Testis (tissue), 3 donors: ENCODE measurements around the gene THAP11. TPM values are rescaled to one million over a fixed set of nuclear protein-coding genes. Genes with fewer than 3 reads are reported as not detected.
A peak's percentile ranks its signal among the peaks of the same experiment; 100 is the strongest.

ENCODE experiments used
- DNase-seq: peaks from one replicate; pipeline ENCODE4 v3.0.0-alpha.2; 2019
- H3K27ac ChIP-seq, 2 donors: fragments of 200-600 bp; sonication (generic); one replicate each; pipeline ENCODE4 v1.5.1; 2019
- H3K27me3 ChIP-seq: fragments of 200-600 bp; sonication (generic); one replicate; pipeline ENCODE4 v1.5.1; 2019
- H3K36me3 ChIP-seq: fragments of 200-600 bp; sonication (generic); one replicate; pipeline ENCODE4 v1.5.1; 2017; ENCODE audit warnings: low read depth; ENCODE audit errors: missing control alignments
- H3K4me1 ChIP-seq: fragments of 200-600 bp; sonication (generic); one replicate; pipeline ENCODE4 v1.5.1; 2019
- H3K4me3 ChIP-seq, 2 donors: fragments of 200-600 bp; sonication (generic); one replicate each; pipeline ENCODE4 v1.5.1; 2017 to 2019
- H3K9me3 ChIP-seq: fragments of 200-600 bp; sonication (generic); one replicate; pipeline ENCODE4 v1.5.1; 2017
- POLR2A ChIP-seq: fragments of 450-650 bp; IDR thresholded peaks from one replicate; pipeline ENCODE4 v1.6.1; 2017; ENCODE audit warnings: antibody characterized with exemption, mild to moderate bottlenecking, moderate library complexity
- WGBS, 2 donors: methylation state at CpG; one replicate each; pipeline ENCODE4 v1.1.5; 2018; 5-methylcytosine and 5-hydroxymethylcytosine counted together
- intact Hi-C: fragments of 100-400 bp; cut with DNase I; formaldehyde crosslinking; loops from one replicate; pipeline ENCODE4 v1.15.1; 2023; ENCODE audit warnings: low total_unique reads
- polyA plus RNA-seq: library from polyadenylated mRNA; stranded (reverse); fragments of 350-450 nt; fragmentation: Illumina TruSeq; extraction: RNeasy Lipid Tissue Mini Kit (QIAGEN cat#74804); gene quantifications from one replicate; pipeline ENCODE4 v1.2.3, GENCODE V29; 2014; ENCODE audit warnings: low read depth, low replicate concordance; ENCODE audit not compliant: insufficient read depth
- total RNA-seq, 2 donors: library from RNA; depleted of rRNA; stranded (reverse); fragments of >200 nt; gene quantifications; one replicate each; pipeline ENCODE4 v1.2.3, GENCODE V29; 2016
- TF ChIP-seq, protein P1 (sequence below), 3 experiments: fragments of 450-650 bp in 2 of 3; fragments of 200-600 bp in 1 of 3; sonication (generic) in 1 of 3; IDR thresholded peaks; one replicate each; pipeline ENCODE4 v1.5.1; 2016 to 2019; ENCODE audit warnings: antibody characterized with exemption in 3 of 3, mild to moderate bottlenecking in 2 of 3, moderate library complexity in 1 of 3

The THAP11 gene
- total and polyA plus RNA-seq, 3 donors from 2014 or later, result 24.0 to 59.7 (median 56.8) TPM

DNA sequence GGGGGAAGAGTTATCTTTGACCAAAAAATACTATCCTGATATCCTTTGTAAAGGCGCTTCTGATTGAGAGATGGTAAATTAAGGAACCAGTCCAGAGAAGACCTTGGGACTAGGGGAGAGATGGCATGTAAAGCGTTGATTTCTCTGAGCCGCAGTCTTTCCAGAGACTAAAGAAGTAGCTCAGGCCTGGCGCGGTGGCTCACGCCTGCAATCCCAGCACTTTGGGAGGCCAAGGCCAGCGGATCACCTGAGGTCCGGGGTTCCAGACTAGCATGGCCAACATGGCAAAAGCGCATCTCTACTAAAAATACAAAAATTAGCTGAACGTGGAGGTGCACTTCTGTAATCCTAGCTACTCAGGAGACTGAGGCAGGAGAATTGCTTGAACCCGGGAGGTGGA lies 6.0 kb downstream of the THAP11 start:
- intact Hi-C loops, result no loop called here

DNA sequence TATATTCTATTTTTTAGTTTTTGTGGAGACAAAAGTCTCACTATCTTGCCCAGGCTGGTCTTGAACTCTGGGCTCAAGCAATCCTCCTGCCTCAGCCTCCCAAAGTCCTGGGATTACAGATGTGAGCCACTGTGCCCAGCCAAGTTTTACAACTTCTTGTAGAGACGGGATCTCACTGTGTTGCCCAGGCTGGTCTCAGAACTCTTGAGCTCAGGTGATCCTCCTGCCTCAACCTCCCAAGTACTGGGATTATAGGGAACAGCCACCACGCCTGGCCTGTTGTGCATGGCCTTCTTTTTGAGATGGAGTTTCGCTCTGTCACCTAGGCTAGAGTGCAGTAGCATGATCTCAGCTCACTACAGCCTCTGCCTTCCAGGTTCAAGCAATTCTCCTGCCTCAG lies 11.6 kb downstream of the THAP11 start:
- H3K36me3 ChIP-seq, result no peaks in the 10 kb centered on the region
- TF ChIP-seq POLR2A, result no peak
- TF ChIP-seq, protein P1, sequence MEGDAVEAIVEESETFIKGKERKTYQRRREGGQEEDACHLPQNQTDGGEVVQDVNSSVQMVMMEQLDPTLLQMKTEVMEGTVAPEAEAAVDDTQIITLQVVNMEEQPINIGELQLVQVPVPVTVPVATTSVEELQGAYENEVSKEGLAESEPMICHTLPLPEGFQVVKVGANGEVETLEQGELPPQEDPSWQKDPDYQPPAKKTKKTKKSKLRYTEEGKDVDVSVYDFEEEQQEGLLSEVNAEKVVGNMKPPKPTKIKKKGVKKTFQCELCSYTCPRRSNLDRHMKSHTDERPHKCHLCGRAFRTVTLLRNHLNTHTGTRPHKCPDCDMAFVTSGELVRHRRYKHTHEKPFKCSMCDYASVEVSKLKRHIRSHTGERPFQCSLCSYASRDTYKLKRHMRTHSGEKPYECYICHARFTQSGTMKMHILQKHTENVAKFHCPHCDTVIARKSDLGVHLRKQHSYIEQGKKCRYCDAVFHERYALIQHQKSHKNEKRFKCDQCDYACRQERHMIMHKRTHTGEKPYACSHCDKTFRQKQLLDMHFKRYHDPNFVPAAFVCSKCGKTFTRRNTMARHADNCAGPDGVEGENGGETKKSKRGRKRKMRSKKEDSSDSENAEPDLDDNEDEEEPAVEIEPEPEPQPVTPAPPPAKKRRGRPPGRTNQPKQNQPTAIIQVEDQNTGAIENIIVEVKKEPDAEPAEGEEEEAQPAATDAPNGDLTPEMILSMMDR (IDR thresholded peaks at IDR 0.05), result no peak
- no peak for DNase-seq
- no peaks in the 10 kb centered on the region for H3K27me3 ChIP-seq
- no peak overlapping the region for H3K4me3 ChIP-seq
- no peaks in the 10 kb centered on the region for H3K9me3 ChIP-seq
- intact Hi-C loops, result no loop called here
- H3K4me1 ChIP-seq, result peaks cover 33% of the 10 kb centered on the region
- 82 to 97% methylated on average over 3 of the region's 3 CpGs for WGBS, 2 donors
- H3K27ac ChIP-seq, result no peak overlapping the region

More for the DNA sequence above, 6.0 kb downstream of the THAP11 start:
- 39 to 47% methylated on average over 11 of the region's 11 CpGs for WGBS, 2 donors
- Histone ChIP-seq H3K27me3 (no peaks in the 10 kb centered on the region), H3K4me1 (peaks cover 47% of the 10 kb centered on the region), H3K27ac (peak overlapping the region; percentile 89 to 99), H3K4me3 (peak overlapping the region; percentile 88), H3K9me3 (no peaks in the 10 kb centered on the region), H3K36me3 (no peaks in the 10 kb centered on the region)
- TF ChIP-seq, protein P1 (IDR thresholded peaks at IDR 0.05), result no peak
- no peak for TF ChIP-seq POLR2A
- no peak for DNase-seq

DNA sequence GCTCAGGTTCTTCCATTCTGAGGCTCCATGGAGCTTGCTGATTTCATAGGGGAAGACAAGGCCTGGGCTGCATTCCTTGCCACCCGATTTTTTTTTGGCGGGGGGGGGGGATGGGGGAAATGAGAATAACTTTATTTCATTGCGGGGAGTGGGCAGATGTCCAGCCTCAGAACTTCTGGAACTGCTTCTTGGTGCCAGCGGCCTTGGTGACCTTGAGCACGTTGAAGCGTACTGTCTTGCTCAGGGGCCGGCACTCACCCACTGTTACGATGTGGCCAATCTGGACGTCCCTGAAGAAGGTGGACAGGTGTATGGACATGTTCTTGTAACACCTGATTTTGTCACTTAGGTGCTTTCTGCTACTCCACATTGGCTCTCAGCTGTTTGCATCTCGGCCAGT lies 13.7 kb downstream of the THAP11 start:
- H3K9me3 ChIP-seq, result no peaks in the 10 kb centered on the region
- 35 to 72% methylated on average over 10 of the region's 10 CpGs for WGBS, 2 donors

DNA sequence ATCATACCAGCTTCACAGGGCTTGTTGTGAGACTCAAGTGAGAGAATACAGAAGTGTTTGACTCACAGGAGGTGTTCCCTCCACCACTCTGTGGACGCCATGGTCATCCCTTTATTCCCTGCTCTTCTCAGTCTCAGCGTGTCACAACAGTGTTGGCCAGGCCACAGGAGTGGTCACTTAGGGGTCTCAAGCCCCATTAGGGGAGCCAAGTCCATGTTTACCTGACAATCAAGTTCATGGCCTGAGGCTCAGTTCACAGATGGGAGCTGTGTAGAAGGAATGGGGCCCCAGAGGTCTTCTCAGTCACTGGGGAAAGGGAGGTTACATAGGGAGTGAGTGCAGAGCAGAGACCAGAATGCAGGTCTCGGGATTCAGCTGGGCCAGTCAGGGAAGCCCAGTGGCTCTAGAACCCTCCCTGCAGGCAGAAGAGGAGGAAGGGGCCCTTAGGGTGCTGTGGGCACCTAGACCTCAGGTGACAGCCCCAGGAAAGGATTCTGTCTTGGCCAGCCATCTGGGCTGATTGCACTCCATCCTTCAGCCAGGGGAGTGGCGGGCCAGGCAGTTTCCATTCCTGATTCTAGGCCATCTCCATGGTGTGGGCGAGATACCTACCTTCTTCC lies 14.9 kb downstream of the THAP11 start:
- intact Hi-C loops, result no loop called here
- Histone ChIP-seq H3K36me3 (no peaks in the 10 kb centered on the region), H3K4me3 (no peak overlapping the region), H3K4me1 (peaks cover 28% of the 10 kb centered on the region), H3K27ac (peak overlapping the region in 1 of 2 donors; percentile 37), H3K9me3 (no peaks in the 10 kb centered on the region), H3K27me3 (no peaks in the 10 kb centered on the region)
- 84 to 89% methylated on average over 5 of the region's 5 CpGs for WGBS, 2 donors
- TF ChIP-seq, protein P1 (IDR thresholded peaks at IDR 0.05), result no peak
- no peak for TF ChIP-seq POLR2A
- DNase-seq, result no peak

More for the DNA sequence above, 13.7 kb downstream of the THAP11 start:
- intact Hi-C loops, result no loop called here
- H3K27ac ChIP-seq, result peak overlapping the region; percentile 0 to 37
- H3K36me3 ChIP-seq, result no peaks in the 10 kb centered on the region
- no peaks in the 10 kb centered on the region for H3K27me3 ChIP-seq
- TF ChIP-seq POLR2A, result no peak
- TF ChIP-seq, protein P1 (IDR thresholded peaks at IDR 0.05), result no peak
- peak; percentile 69 for DNase-seq
- H3K4me3 ChIP-seq, result no peak overlapping the region
- peaks cover 21% of the 10 kb centered on the region for H3K4me1 ChIP-seq
